Measurements from ENCODE around the gene PNPLA4.

- no peak for TF ChIP-seq CTCF (optimal IDR thresholded peaks at IDR 0.05 in 1 of 3, IDR thresholded peaks at IDR 0.05 in 1 of 3, conservative IDR thresholded peaks at IDR 0.05 in 1 of 3; ENCODE audit: extremely low read depth in 1 of 3, insufficient read depth in 2 of 3, low read length in 3 of 3)
- no peak for TF ChIP-seq EZH2 (IDR thresholded peaks at IDR 0.05; ENCODE audit: low read length)
Observed at GRCh38 chrX:7970428-7970827, 43.2 kb upstream of the PNPLA4 start.
